B cell (primary cell): ENCODE measurements around the gene KHNYN. TPM values are rescaled to one million over a fixed set of nuclear protein-coding genes. Genes with fewer than 3 reads are reported as not detected.

ENCODE experiments used
- ATAC-seq: fragments of 200-7000 bp; cut with Tn5 transposase; one replicate; pipeline ENCODE4 v1.10.0; 2021; ENCODE audit warnings: low read depth, mild to moderate bottlenecking, moderate number of reproducible peaks, moderate library complexity
- CTCF ChIA-PET: fragments of 350-600 bp; sonication (Branson Sonifier 250); formaldehyde crosslinking; loops from one replicate; lab custom pipeline; 2021; ENCODE audit warnings: antibody characterized with exemption, inconsistent platforms; lab: Charles Lee
- POLR2A ChIA-PET: fragments of 350-600 bp; sonication (Branson Sonifier 250); formaldehyde crosslinking; loops from one replicate; lab custom pipeline; 2021; ENCODE audit warnings: antibody characterized with exemption; lab: Charles Lee
- DNase-seq: peaks from one replicate; pipeline ENCODE4 v3.0.0; 2013
- H2AFZ ChIP-seq: 2 replicates; pipeline ENCODE4 v1.6.1; 2012; ENCODE audit warnings: mild to moderate bottlenecking, low read depth, low read length; ENCODE audit not compliant: insufficient read depth, poor library complexity, severe bottlenecking
- H3K27ac ChIP-seq, 2 donors: 1 replicate in 1 of 2; 2 replicates in 1 of 2; pipeline ENCODE4 v1.5.1; 2012 to 2013; ENCODE audit warnings: low read length in 2 of 2, mild to moderate bottlenecking in 2 of 2, moderate library complexity in 1 of 2
- H3K27me3 ChIP-seq, 4 experiments: fragments of 200-600 bp in 1 of 4; sonication (generic) in 1 of 4; replicated peaks in 1 of 4; 1 replicate in 2 of 4; 2 replicates in 2 of 4; pipeline versions ENCODE4 v1.6.1 to v1.7.0; 2013 to 2016; ENCODE audit warnings: low read length in 3 of 4, mild to moderate bottlenecking in 2 of 4, mixed read lengths in 1 of 4, moderate library complexity in 1 of 4; ENCODE audit not compliant: insufficient read depth in 4 of 4, control insufficient read depth in 3 of 4; ENCODE audit errors: control extremely low read depth in 1 of 4
- H3K36me3 ChIP-seq, 2 experiments: replicated peaks in 1 of 2; 1 replicate in 1 of 2; 2 replicates in 1 of 2; pipeline versions ENCODE4 v1.6.1 to v1.7.1; 2013; ENCODE audit warnings: low read length in 1 of 2; ENCODE audit not compliant: insufficient read depth in 2 of 2, control insufficient read depth in 1 of 2; ENCODE audit errors: control extremely low read depth in 1 of 2, extremely low read depth in 1 of 2
- H3K4me1 ChIP-seq, 2 donors: fragments of 200-600 bp in 1 of 2; sonication (generic) in 1 of 2; 1 replicate in 1 of 2; 2 replicates in 1 of 2; pipeline versions ENCODE4 v1.5.1 to v1.6.1; 2013 to 2017; ENCODE audit warnings: low read length in 2 of 2; ENCODE audit not compliant: control insufficient read depth in 2 of 2, insufficient read depth in 2 of 2
- H3K4me2 ChIP-seq: replicated peaks from 2 replicates; pipeline ENCODE3; 2012; ENCODE audit warnings: mild to moderate bottlenecking, low read depth, low read length; ENCODE audit not compliant: poor library complexity, severe bottlenecking
- H3K4me3 ChIP-seq, 5 experiments: fragments of 200-600 bp in 1 of 5; sonication (generic) in 1 of 5; 1 replicate in 3 of 5; 2 replicates in 2 of 5; pipeline versions ENCODE4 v1.5.1 to v1.7.0; 2011 to 2016; ENCODE audit warnings: low read length in 4 of 5, mild to moderate bottlenecking in 4 of 5, low read depth in 2 of 5, control low read depth in 1 of 5, moderate library complexity in 1 of 5; ENCODE audit not compliant: insufficient read depth in 1 of 5; ENCODE audit errors: control extremely low read depth in 1 of 5, extremely low read depth in 1 of 5
- H3K79me2 ChIP-seq: fragments of 200-600 bp; sonication (generic); one replicate; pipeline ENCODE4 v1.6.0; 2016; ENCODE audit warnings: low read length; ENCODE audit not compliant: control insufficient read depth, insufficient read depth
- H3K9ac ChIP-seq: fragments of 200-600 bp; sonication (generic); 2 replicates; pipeline ENCODE4 v1.6.1; 2017; ENCODE audit warnings: mild to moderate bottlenecking, low read length, moderate library complexity
- H3K9me3 ChIP-seq, 3 donors: one replicate each; pipeline versions ENCODE4 v1.6.1 to v1.7.1; 2013; ENCODE audit warnings: low read length in 2 of 3; ENCODE audit not compliant: control insufficient read depth in 2 of 3, insufficient read depth in 1 of 3; ENCODE audit errors: control extremely low read depth in 1 of 3
- H4K20me1 ChIP-seq: 2 replicates; pipeline ENCODE4 v1.6.0; 2012; ENCODE audit warnings: mild to moderate bottlenecking, low read length; ENCODE audit not compliant: insufficient read depth, control insufficient read depth, poor library complexity, severe bottlenecking
- H3K27ac Mint-ChIP-seq: one replicate; pipeline ENCODE4 v1.8.0; 2021; ENCODE audit warnings: mixed read lengths
- H3K27me3 Mint-ChIP-seq: one replicate; pipeline ENCODE4 v1.8.0; 2021; ENCODE audit warnings: mixed read lengths
- H3K4me1 Mint-ChIP-seq: one replicate; pipeline ENCODE4 v1.8.0; 2021; ENCODE audit warnings: mixed read lengths
- H3K4me3 Mint-ChIP-seq: one replicate; pipeline ENCODE4 v1.8.0; 2021; ENCODE audit warnings: mixed read lengths
- H3K9me3 Mint-ChIP-seq: one replicate; pipeline ENCODE4 v1.8.0; 2022; ENCODE audit warnings: mixed read lengths; ENCODE audit not compliant: insufficient read depth
- CTCF ChIP-seq: fragments of 200-600 bp; IDR thresholded peaks from one replicate; pipeline ENCODE4 v1.8.0; 2022; ENCODE audit warnings: antibody characterized with exemption, mild to moderate bottlenecking
- EZH2 ChIP-seq: IDR thresholded peaks from 2 replicates; pipeline ENCODE4 v1.6.1; 2012; ENCODE audit warnings: borderline replicate concordance, low read depth, mild to moderate bottlenecking, moderate library complexity, low read length; ENCODE audit not compliant: insufficient read depth, poor library complexity, severe bottlenecking
- WGBS: methylation state at CpG from one replicate; pipeline ENCODE4 v1.1.5; 2013; ENCODE audit warnings: missing lambda C conversion rate; ENCODE audit not compliant: insufficient coverage; 5-methylcytosine and 5-hydroxymethylcytosine counted together
- intact Hi-C: fragments of 100-400 bp; cut with micrococcal nuclease; formaldehyde crosslinking; loops from one replicate; pipeline ENCODE4 v1.10.0; 2022
- polyA plus RNA-seq: library from polyadenylated mRNA; depleted of rRNA; stranded (reverse); fragments of >200 nt; gene quantifications from 2 replicates; pipeline ENCODE4 v1.2.3, GENCODE V29; 2012
- total RNA-seq, 2 donors: library from RNA; stranded (reverse); fragments of 120-200 nt in 1 of 2; gene quantifications; 1 replicate in 1 of 2; 2 replicates in 1 of 2; pipeline versions ENCODE4 v1.2.3 to v1.2.4, GENCODE V29; 2013 to 2022

The KHNYN gene
- total and polyA plus RNA-seq, 2 donors (not counting 1 experiment from before 2014, with no cell fraction given): 74.4 to 184 TPM

GRCh38 chr14:24403294-24403998, 26.3 kb upstream of the KHNYN start:
- no peak overlapping the region for H3K4me3 ChIP-seq
- no peak overlapping the region for H3K9ac ChIP-seq
- no peaks in the 10 kb centered on the region for H3K36me3 ChIP-seq
- no peaks in the 10 kb centered on the region for H4K20me1 ChIP-seq
- Mint-ChIP-seq H3K9me3 (no peaks in the 10 kb centered on the region), H3K27me3 (peaks cover 49% of the 10 kb centered on the region), H3K4me3 (no peak overlapping the region), H3K4me1 (peaks cover 11% of the 10 kb centered on the region), H3K27ac (no peak overlapping the region)
- POLR2A ChIA-PET: no interaction called here
- no peak overlapping the region for H2AFZ ChIP-seq
- H3K9me3 ChIP-seq: peaks cover 0 to 3% (median 0%) of the 10 kb centered on the region in 3 donors
- H3K27ac ChIP-seq: no peak overlapping the region
- CTCF ChIA-PET: interaction anchor here (0.7 to 1.5 kb wide), 2 partner anchors 10 to 42 kb away, joined by 3 to 4 read pairs; no protein-coding TSS in a partner anchor
- H3K27me3 ChIP-seq: peaks cover 0 to 29% (median 8%) of the 10 kb centered on the region in 4 experiments
- H3K4me1 ChIP-seq: peaks cover 9 to 12% of the 10 kb centered on the region in 2 donors
- no peak for ATAC-seq
- WGBS: 98% methylated on average over 7 of the region's 7 CpGs
- intact Hi-C loops: no loop called here
- no peak overlapping the region for H3K4me2 ChIP-seq
- DNase-seq: no peak
- no peaks in the 10 kb centered on the region for H3K79me2 ChIP-seq
- no peak for TF ChIP-seq CTCF
- TF ChIP-seq EZH2: no peak

- no peak for TF ChIP-seq CTCF
- TF ChIP-seq EZH2: no peak
- ATAC-seq (no peak), DNase-seq (no peak)
- Histone ChIP-seq H4K20me1 (no peaks in the 10 kb centered on the region), H3K4me2 (no peak overlapping the region), H3K4me1 (peaks cover under 1 to 3% of the 10 kb centered on the region in 2 donors), H2AFZ (no peak overlapping the region), H3K79me2 (no peaks in the 10 kb centered on the region), H3K9me3 (peaks cover 0 to 3% (median 0%) of the 10 kb centered on the region in 3 donors), H3K27ac (no peak overlapping the region), H3K4me3 (no peak overlapping the region), H3K9ac (no peak overlapping the region), H3K27me3 (peaks cover 0 to 23% (median 8%) of the 10 kb centered on the region in 4 experiments), H3K36me3 (no peaks in the 10 kb centered on the region)
- no peak overlapping the region for H3K27ac Mint-ChIP-seq
- no peak overlapping the region for H3K4me3 Mint-ChIP-seq
- WGBS: 97% methylated on average over 3 of the region's 4 CpGs
- POLR2A ChIA-PET: no interaction called here
- CTCF ChIA-PET: interaction anchor here (0.6 to 1.5 kb wide), 2 partner anchors 43 to 793 kb away, joined by 3 to 4 read pairs; no protein-coding TSS in a partner anchor
- H3K4me1 Mint-ChIP-seq: peaks cover 3% of the 10 kb centered on the region
- H3K27me3 Mint-ChIP-seq: peaks cover 46% of the 10 kb centered on the region
- H3K9me3 Mint-ChIP-seq: no peaks in the 10 kb centered on the region
- intact Hi-C loops: no loop called here
Observed at GRCh38 chr14:24404814-24405213, 24.9 kb upstream of the KHNYN start.
